OCI-LY7 (cell line): ENCODE data around the gene FLOT2. TPM values are rescaled to one million over a fixed set of nuclear protein-coding genes. Genes with fewer than 3 reads are reported as not detected.
A peak's percentile ranks its signal among the peaks of the same experiment; 100 is the strongest.

ENCODE experiments used
- BruUV-seq: library from RNA; stranded (reverse); fragments of 400-500 nt; replicated peaks from 2 replicates; lab custom pipeline; 2021; lab: Mats Ljungman, UMichigan
- CTCF ChIA-PET: fragments of 300-600 bp; sonication (Branson Sonifier 250); formaldehyde crosslinking; loops from one replicate; lab custom pipeline; 2022; ENCODE audit warnings: antibody characterized with exemption; ENCODE audit not compliant: unreplicated experiment; lab: Charles Lee
- POLR2A ChIA-PET: fragments of 300-600 bp; sonication (Branson Sonifier 250); formaldehyde crosslinking; loops from one replicate; lab custom pipeline; 2022; ENCODE audit warnings: antibody characterized with exemption; lab: Charles Lee
- DNase-seq: peaks from one replicate; pipeline ENCODE4 v3.0.0-alpha.2; 2015; ENCODE audit warnings: low spot score
- H2AFZ ChIP-seq: fragments of 200-600 bp; sonication (generic), shearing (Covaris generic); 2 replicates; pipeline ENCODE4 v1.6.1; 2014; ENCODE audit warnings: mild to moderate bottlenecking, antibody characterized with exemption, low read length, moderate library complexity
- H3K27ac ChIP-seq: fragments of 200-600 bp; sonication (generic); 2 replicates; pipeline ENCODE4 v1.5.1; 2014; ENCODE audit warnings: mixed run types, low read depth, mild to moderate bottlenecking, moderate library complexity, low read length, inconsistent platforms; ENCODE audit not compliant: poor library complexity, severe bottlenecking
- H3K36me3 ChIP-seq: fragments of 200-600 bp; sonication (generic); 2 replicates; pipeline ENCODE4 v1.6.1; 2014; ENCODE audit warnings: mild to moderate bottlenecking, antibody characterized with exemption, low read length, moderate library complexity, mixed read lengths; ENCODE audit not compliant: insufficient read depth
- H3K4me1 ChIP-seq: fragments of 200-600 bp; sonication (generic); 2 replicates; pipeline ENCODE4 v1.5.1; 2014; ENCODE audit warnings: mild to moderate bottlenecking, low read length; ENCODE audit not compliant: insufficient read depth, poor library complexity, severe bottlenecking
- H3K4me2 ChIP-seq: fragments of 200-600 bp; sonication (generic); 2 replicates; pipeline ENCODE4 v1.6.1; 2014; ENCODE audit warnings: mild to moderate bottlenecking, low read length
- H3K4me3 ChIP-seq: fragments of 200-600 bp; sonication (generic); 2 replicates; pipeline ENCODE4 v1.5.1; 2014; ENCODE audit warnings: mild to moderate bottlenecking, low read depth, low read length; ENCODE audit not compliant: poor library complexity, severe bottlenecking
- H3K79me2 ChIP-seq: fragments of 200-600 bp; sonication (generic); 2 replicates; pipeline ENCODE4 v1.6.1; 2016; ENCODE audit warnings: low read depth, mild to moderate bottlenecking, low read length, moderate library complexity, mixed read lengths; ENCODE audit not compliant: insufficient read depth
- H3K9me2 ChIP-seq: fragments of 200-600 bp; sonication (generic); 2 replicates; pipeline ENCODE4 v1.6.1; 2016; ENCODE audit warnings: mild to moderate bottlenecking, low read length, mixed read lengths; ENCODE audit not compliant: insufficient read depth
- H3K9me3 ChIP-seq: fragments of 200-600 bp; sonication (generic); 2 replicates; pipeline ENCODE4 v1.6.1; 2014; ENCODE audit warnings: mild to moderate bottlenecking, mixed run types, low read length, mixed read lengths
- H4K20me1 ChIP-seq: fragments of 200-600 bp; sonication (generic); 2 replicates; pipeline ENCODE4 v1.6.1; 2014; ENCODE audit warnings: mild to moderate bottlenecking, antibody characterized with exemption, low read length, moderate library complexity, mixed read lengths; ENCODE audit not compliant: insufficient read depth
- EZH2phosphoT487 ChIP-seq: fragments of 200-600 bp; sonication (generic); IDR thresholded peaks from 2 replicates; pipeline ENCODE4 v1.6.1; 2018; ENCODE audit warnings: low read depth, borderline replicate concordance, mild to moderate bottlenecking, mixed run types, antibody characterized with exemption, low read length, moderate library complexity, mixed read lengths
- intact Hi-C: fragments of 100-400 bp; cut with micrococcal nuclease; formaldehyde crosslinking; loops from one replicate; pipeline ENCODE4 v1.10.0; 2022; ENCODE audit not compliant: unreplicated experiment
- total RNA-seq, 2 experiments: library from RNA; depleted of rRNA in 1 of 2; stranded (reverse); fragments of >200 nt in 1 of 2; shearing (Covaris generic) in 1 of 2; gene quantifications; 2 replicates each; pipeline ENCODE4 v1.2.3, GENCODE V29; 2014 to 2022
- TF ChIP-seq, protein P1 (sequence below): fragments of 200-600 bp; sonication (generic); conservative IDR thresholded peaks from 2 replicates; pipeline ENCODE4 v1.5.1; 2014; ENCODE audit warnings: mild to moderate bottlenecking, antibody characterized with exemption, low read length, moderate library complexity, mixed read lengths

The FLOT2 gene
- total RNA-seq, 2 experiments from 2014 or later = 46.5 to 122 TPM

DNA sequence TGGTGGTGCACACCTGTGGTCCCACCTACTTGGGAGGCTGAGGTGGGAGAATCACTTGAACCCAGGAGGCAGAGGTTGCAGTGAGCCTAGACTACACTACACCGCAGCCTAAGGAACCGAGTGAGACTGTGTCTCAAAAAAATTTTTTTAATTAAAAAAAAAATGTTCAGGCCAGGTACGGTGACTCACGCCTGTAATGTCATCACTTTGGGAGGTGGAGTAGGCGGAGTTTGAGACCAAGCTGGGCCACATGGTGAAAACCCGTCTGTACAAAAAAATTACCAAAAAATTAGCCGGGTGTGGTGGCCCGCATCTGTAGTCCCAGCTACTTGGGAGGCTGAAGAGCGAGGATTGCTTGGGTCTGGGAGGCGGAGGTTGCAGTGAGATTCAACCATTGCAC, 51.3 kb downstream of the FLOT2 start:
- ChIA-PET CTCF (no interaction called here), POLR2A (no interaction called here)
- Histone ChIP-seq H3K79me2 (peaks cover 11% of the 10 kb centered on the region), H3K36me3 (no peaks in the 10 kb centered on the region), H3K4me2 (no peak overlapping the region), H3K27ac (no peak overlapping the region), H3K4me1 (peaks cover 12% of the 10 kb centered on the region), H3K9me2 (no peaks in the 10 kb centered on the region), H4K20me1 (no peaks in the 10 kb centered on the region), H2AFZ (no peak overlapping the region), H3K4me3 (no peak overlapping the region), H3K9me3 (no peaks in the 10 kb centered on the region)
- BruUV-seq = no TSS peak
- no peak for DNase-seq
- TF ChIP-seq, protein P1, sequence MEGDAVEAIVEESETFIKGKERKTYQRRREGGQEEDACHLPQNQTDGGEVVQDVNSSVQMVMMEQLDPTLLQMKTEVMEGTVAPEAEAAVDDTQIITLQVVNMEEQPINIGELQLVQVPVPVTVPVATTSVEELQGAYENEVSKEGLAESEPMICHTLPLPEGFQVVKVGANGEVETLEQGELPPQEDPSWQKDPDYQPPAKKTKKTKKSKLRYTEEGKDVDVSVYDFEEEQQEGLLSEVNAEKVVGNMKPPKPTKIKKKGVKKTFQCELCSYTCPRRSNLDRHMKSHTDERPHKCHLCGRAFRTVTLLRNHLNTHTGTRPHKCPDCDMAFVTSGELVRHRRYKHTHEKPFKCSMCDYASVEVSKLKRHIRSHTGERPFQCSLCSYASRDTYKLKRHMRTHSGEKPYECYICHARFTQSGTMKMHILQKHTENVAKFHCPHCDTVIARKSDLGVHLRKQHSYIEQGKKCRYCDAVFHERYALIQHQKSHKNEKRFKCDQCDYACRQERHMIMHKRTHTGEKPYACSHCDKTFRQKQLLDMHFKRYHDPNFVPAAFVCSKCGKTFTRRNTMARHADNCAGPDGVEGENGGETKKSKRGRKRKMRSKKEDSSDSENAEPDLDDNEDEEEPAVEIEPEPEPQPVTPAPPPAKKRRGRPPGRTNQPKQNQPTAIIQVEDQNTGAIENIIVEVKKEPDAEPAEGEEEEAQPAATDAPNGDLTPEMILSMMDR = no peak
- no peak for TF ChIP-seq EZH2phosphoT487
- intact Hi-C loops = no loop called here

DNA sequence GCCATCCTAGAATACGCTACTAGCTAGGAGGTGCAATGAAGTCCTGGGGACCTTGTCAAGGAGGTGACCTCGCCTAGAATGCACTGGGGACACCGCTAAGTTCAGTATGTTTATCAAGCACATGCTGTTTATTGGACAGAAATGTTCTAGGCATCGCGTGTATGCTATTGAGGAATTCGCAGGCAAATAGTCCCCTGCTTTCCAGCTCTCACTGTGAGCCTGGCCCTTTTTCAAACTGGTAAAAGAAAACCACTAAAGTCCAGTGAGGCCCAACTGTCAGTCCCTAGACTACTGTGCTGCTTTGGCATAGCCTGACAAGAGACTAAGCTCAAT, 53.8 kb downstream of the FLOT2 start:
- Histone ChIP-seq H3K4me2 (no peak overlapping the region), H3K4me1 (peaks cover 13% of the 10 kb centered on the region), H2AFZ (no peak overlapping the region), H3K36me3 (no peaks in the 10 kb centered on the region), H4K20me1 (no peaks in the 10 kb centered on the region), H3K9me2 (no peaks in the 10 kb centered on the region), H3K9me3 (no peaks in the 10 kb centered on the region), H3K79me2 (peaks cover 35% of the 10 kb centered on the region), H3K27ac (no peak overlapping the region), H3K4me3 (no peak overlapping the region)
- intact Hi-C loops = loop anchor here (2.0 kb wide), 1 partner anchor 53 kb away; the partner anchor contains the start of gene FLOT2
- no TSS peak for BruUV-seq
- CTCF ChIA-PET = no interaction called here
- DNase-seq = no peak
- no peak for TF ChIP-seq EZH2phosphoT487
- TF ChIP-seq, protein P1 = no peak
- POLR2A ChIA-PET = interaction anchor here (0.6 to 0.7 kb wide), 2 partner anchors 28 to 1303 kb away, joined by 3 to 5 read pairs; no protein-coding TSS in a partner anchor

DNA sequence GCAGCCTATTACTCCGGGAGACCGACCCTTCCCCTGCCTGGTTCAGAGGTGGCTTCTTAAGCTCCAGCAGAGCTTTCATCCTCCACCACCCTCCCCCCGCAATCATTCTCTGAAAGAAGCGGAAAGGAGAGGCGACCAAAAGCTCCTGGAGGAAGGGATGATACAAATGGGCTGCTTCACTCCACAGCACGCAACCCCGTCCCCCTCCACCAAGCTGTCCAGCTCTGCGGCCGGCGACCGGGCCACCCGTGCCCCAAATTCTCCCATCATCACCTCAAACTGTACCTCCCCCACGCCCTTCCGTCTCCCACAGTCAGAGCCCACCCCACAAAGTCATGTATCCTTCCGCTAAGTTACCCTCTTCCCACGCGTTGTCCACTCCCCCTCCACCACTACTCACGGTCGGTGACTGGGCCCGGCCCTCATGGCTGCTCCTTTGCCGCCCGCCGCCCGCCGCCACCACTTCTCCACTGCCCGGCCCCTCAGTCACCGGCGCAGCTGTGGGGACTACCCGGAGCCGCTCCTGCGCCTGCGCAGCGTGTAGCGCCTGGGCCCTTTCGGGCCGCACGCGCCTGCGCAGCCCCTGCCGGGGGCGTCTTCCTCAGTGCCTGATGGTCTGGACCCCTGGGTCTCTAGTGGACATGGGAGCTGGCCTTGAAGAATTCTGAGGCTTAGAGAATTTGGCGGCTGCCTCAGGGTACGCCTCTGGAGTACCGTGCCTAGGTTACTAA, 55.1 kb downstream of the FLOT2 start, which contains the start of gene FAM222B:
Gene FAM222B, minus strand, starts transcription at position 509 of the 731 bp plus-strand sequence. CDS start 76,123 bp downstream, outside the sequence.
- Histone ChIP-seq H3K4me2 (peak within 1 kb of the TSS; percentile 79), H3K9me2 (no peaks in the 10 kb centered on the region), H2AFZ (peak within 1 kb of the TSS; percentile 99), H4K20me1 (no peaks in the 10 kb centered on the region), H3K27ac (peak within 1 kb of the TSS; percentile 37), H3K79me2 (peaks cover 44% of the 10 kb centered on the region), H3K4me3 (peak within 1 kb of the TSS; percentile 83), H3K4me1 (peaks cover 13% of the 10 kb centered on the region), H3K36me3 (no peaks in the 10 kb centered on the region), H3K9me3 (no peaks in the 10 kb centered on the region)
- intact Hi-C loops = loop anchor here (2.0 kb wide), 1 partner anchor 54 kb away; the partner anchor contains the start of gene FLOT2
- POLR2A ChIA-PET = interaction anchor here (0.5 to 2.1 kb wide), 15 partner anchors 10 to 243 kb away, joined by 3 to 8 read pairs (median 4); no protein-coding TSS in a partner anchor
- TF ChIP-seq EZH2phosphoT487 = no peak
- TF ChIP-seq, protein P1 = no peak
- no TSS peak for BruUV-seq
- CTCF ChIA-PET = interaction anchor here (0.6 to 1.0 kb wide), 3 partner anchors 9 to 54 kb away, joined by 3 read pairs; no protein-coding TSS in a partner anchor
- peak; percentile 93 for DNase-seq
